GM06990 (cell line): ENCODE results near the gene KIAA0232.

Experiments used
- DNase-seq: peaks from one replicate; pipeline ENCODE4 v3.0.0-alpha.2; 2011; ENCODE audit not compliant: insufficient read length; ENCODE audit errors: extremely low read depth
- H3K27me3 ChIP-seq: replicated peaks from 2 replicates; pipeline ENCODE4 v1.6.0; 2011; ENCODE audit warnings: low read length; ENCODE audit not compliant: control insufficient read depth, insufficient read depth
- H3K36me3 ChIP-seq: 2 replicates; pipeline ENCODE4 v1.5.1; 2011; ENCODE audit warnings: low read length; ENCODE audit not compliant: control insufficient read depth, insufficient read depth
- H3K4me3 ChIP-seq: replicated peaks from 2 replicates; pipeline ENCODE4 v1.5.1; 2011; ENCODE audit warnings: low read depth, mild to moderate bottlenecking, control low read depth, low read length
- TF ChIP-seq, protein P1 (sequence below): IDR thresholded peaks from 2 replicates; pipeline ENCODE4 v1.5.1; 2011; ENCODE audit warnings: low read length, control low read depth, mild to moderate bottlenecking, inconsistent platforms; ENCODE audit not compliant: insufficient read depth, poor library complexity, severe bottlenecking

KIAA0232 gene

DNA sequence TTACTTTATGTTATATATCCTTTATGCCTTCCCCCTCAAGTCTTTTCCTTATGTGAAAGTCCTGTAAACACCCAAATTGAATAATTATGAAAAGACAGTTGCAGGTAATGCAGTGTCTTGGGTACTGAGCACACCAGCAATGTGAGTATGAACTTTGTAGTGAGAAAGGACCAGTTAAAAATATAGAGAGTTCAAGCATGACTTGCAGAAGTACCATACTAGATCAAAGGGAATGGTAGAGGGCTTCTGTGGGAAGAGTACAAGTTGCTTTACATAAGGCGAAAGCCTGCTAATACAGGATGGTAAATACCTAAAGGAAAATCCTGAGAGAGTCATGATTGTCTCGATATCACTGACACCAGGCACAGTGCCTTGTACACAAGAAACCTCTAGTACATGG lies 25.7 kb downstream of the KIAA0232 start:
- no peak overlapping the region for H3K4me3 ChIP-seq

DNA sequence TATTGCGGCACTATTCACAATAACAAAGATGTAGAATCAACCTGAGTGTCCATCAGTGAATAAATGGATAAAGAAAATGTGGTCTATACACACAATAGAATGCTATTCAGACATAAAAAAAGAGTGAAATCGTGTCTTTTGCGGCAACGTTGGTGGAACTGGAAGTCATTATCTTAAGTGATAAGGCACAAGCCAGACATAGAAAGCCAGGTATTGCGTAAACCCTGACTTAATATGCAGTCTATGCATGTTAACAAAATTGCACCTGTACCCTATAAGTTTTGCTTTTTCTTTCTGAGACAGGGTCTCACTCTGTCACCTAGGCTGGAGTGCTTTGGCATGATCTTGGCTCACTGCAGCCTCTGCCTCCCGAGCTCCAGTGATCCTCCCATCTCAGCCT lies 28.6 kb downstream of the KIAA0232 start:
- Histone ChIP-seq H3K27me3 (no peaks in the 10 kb centered on the region), H3K4me3 (no peak overlapping the region), H3K36me3 (no peaks in the 10 kb centered on the region)
- no peak for DNase-seq
- TF ChIP-seq, protein P1, sequence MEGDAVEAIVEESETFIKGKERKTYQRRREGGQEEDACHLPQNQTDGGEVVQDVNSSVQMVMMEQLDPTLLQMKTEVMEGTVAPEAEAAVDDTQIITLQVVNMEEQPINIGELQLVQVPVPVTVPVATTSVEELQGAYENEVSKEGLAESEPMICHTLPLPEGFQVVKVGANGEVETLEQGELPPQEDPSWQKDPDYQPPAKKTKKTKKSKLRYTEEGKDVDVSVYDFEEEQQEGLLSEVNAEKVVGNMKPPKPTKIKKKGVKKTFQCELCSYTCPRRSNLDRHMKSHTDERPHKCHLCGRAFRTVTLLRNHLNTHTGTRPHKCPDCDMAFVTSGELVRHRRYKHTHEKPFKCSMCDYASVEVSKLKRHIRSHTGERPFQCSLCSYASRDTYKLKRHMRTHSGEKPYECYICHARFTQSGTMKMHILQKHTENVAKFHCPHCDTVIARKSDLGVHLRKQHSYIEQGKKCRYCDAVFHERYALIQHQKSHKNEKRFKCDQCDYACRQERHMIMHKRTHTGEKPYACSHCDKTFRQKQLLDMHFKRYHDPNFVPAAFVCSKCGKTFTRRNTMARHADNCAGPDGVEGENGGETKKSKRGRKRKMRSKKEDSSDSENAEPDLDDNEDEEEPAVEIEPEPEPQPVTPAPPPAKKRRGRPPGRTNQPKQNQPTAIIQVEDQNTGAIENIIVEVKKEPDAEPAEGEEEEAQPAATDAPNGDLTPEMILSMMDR, result no peak

More for the DNA sequence above, 25.7 kb downstream of the KIAA0232 start:
- Histone ChIP-seq H3K36me3 (no peaks in the 10 kb centered on the region), H3K27me3 (no peaks in the 10 kb centered on the region)
- no peak for DNase-seq
- TF ChIP-seq, protein P1, result no peak

DNA sequence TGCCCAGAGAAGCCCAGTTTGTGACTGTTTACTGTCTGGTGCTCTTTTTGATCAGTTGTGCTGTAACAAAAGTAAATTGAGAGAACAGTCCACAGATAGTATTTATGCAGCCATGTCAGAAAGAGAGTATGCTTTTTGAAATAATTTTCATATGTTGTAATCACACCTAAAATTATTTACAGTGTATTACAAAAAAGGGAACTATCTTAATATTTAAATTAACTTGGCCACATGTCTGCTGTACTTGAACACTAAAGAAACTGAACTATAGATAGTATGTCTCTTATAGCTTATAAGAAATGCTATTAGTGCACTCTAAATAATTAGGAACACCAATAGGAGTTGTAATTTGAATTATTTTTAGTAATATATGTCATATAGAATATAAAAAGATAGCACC lies 30.2 kb downstream of the KIAA0232 start:
- no peak for DNase-seq
- Histone ChIP-seq H3K27me3 (no peaks in the 10 kb centered on the region), H3K36me3 (no peaks in the 10 kb centered on the region), H3K4me3 (no peak overlapping the region)
- TF ChIP-seq, protein P1, result no peak

DNA sequence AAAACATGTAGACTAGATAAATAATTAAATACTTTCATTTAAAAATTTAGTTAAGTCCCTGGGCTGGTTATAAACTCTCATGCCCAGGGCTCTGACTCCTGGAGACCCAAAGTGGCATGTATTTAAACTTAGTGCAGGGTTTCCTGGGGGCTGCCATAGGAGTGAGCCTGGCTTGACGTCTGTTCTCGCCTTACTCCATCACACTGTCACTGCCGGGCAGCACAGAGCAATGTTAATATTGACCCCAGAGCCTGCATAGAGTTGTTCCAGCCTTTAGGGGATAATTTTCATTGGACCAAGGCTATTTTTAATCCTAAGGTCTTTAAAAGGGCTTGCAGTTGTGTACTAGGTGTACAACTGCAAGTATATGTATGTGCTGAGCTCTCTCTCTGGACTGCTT lies 31.2 kb downstream of the KIAA0232 start:
- Histone ChIP-seq H3K27me3 (no peaks in the 10 kb centered on the region), H3K4me3 (no peak overlapping the region), H3K36me3 (no peaks in the 10 kb centered on the region)
- DNase-seq, result no peak
- TF ChIP-seq, protein P1, result no peak

DNA sequence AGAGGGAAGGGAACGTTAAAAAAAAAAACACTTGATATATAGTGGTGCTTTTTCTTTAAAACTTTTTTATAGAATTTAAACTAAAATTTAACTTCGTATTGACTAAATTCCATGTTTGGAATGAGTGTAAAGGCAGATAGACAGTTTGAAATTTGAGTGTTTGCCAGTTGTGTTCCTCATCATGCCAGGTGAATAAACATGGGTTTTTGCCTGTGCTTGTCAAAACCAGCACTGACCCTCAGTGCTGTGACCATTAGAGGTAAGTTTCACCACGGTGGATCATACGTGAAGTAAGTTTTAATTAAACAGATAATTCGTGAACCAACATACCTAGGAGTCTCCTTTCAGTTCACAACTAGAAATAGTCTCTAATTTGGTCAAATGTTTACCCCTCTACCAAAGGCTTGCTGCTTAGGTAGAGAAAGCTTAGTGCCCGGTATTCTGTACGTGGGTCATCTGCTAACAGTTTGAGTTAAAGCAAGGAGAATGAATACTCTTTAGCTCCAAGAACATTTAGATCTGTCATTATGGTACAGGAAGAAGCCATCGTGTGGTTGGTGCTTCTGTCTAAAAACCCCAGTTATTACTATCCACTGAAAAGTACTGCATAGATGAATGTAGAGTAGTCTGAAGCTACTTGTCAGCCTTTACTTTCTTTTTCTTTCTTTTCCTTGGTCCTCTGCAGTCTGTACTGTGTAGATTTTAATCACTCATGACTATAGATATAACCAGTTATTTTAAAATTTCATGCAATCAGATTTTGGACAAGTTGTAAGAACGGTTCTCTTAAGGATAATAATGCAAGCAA lies 32.7 kb downstream of the KIAA0232 start:
- no peak overlapping the region for H3K4me3 ChIP-seq
- no peaks in the 10 kb centered on the region for H3K36me3 ChIP-seq
- no peak for DNase-seq
- TF ChIP-seq, protein P1, result no peak
- H3K27me3 ChIP-seq, result no peaks in the 10 kb centered on the region
